Lower leg skin (tissue), 4 donors: ENCODE measurements around the gene KCNN3. TPM values are rescaled to one million over a fixed set of nuclear protein-coding genes. Genes with fewer than 3 reads are reported as not detected.

ENCODE experiments used
- DNase-seq, 2 donors: peaks; one replicate each; pipeline ENCODE4 v3.0.0-alpha.2; 2019; ENCODE audit warnings: low spot score in 2 of 2
- H3K4me3 ChIP-seq: fragments of 200-600 bp; sonication (generic); 2 replicates; pipeline ENCODE4 v1.5.1; 2017; ENCODE audit warnings: mild to moderate bottlenecking, low read depth; ENCODE audit not compliant: poor library complexity, severe bottlenecking
- POLR2A ChIP-seq, 2 donors: fragments of 450-650 bp; IDR thresholded peaks; one replicate each; pipeline ENCODE4 v1.6.1; 2016 to 2017; ENCODE audit warnings: antibody characterized with exemption in 2 of 2, mild to moderate bottlenecking in 1 of 2, moderate library complexity in 1 of 2
- WGBS, 2 donors: methylation state at CpG; one replicate each; pipeline ENCODE4 v1.1.5; 2018; 5-methylcytosine and 5-hydroxymethylcytosine counted together
- intact Hi-C: fragments of 100-400 bp; cut with DNase I; formaldehyde crosslinking; loops from one replicate; pipeline ENCODE4 v1.15.0; 2023; ENCODE audit warnings: low total_unique reads
- total RNA-seq, 4 donors: library from RNA; depleted of rRNA; stranded (reverse); fragments of >200 nt; gene quantifications; one replicate each; pipeline ENCODE4 v1.1.0, GENCODE V29; 2016
- TF ChIP-seq, protein P1 (sequence below), 3 donors: fragments of 450-650 bp; IDR thresholded peaks; one replicate each; pipeline ENCODE4 v1.5.1; 2016; ENCODE audit warnings: antibody characterized with exemption in 3 of 3, mild to moderate bottlenecking in 3 of 3, moderate library complexity in 2 of 3

The KCNN3 gene
- total RNA-seq, 4 donors from 2014 or later: 0.13 to 2.1 (median 0.36) TPM

DNA sequence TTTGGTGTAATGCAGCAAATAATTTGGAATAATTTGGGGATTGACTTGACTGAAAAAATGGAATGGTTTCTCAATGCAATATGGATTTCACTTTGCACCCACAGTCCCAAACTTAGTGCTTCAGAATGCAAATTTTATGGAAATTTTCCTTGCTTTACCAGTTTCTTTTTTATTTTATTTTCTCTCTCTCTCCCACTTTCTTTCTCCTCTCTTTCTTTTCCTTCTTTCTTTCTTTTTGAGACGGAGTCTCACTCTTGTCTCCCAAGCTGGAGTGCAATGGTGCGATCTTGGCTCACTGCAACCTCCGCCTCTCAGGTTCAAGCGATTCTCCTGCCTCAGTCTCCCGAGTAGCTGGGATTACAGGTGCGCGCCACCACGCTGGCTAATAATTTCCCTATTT lies 110.3 kb downstream of the KCNN3 start:
- DNase-seq: peak in 1 of 2 donors; percentile 17
- WGBS, 2 donors: 95 to 97% methylated on average over 8 of the region's 8 CpGs
- no peak overlapping the region for H3K4me3 ChIP-seq
- intact Hi-C loops: no loop called here
- no peak for TF ChIP-seq POLR2A (IDR thresholded peaks at IDR 0.05)

DNA sequence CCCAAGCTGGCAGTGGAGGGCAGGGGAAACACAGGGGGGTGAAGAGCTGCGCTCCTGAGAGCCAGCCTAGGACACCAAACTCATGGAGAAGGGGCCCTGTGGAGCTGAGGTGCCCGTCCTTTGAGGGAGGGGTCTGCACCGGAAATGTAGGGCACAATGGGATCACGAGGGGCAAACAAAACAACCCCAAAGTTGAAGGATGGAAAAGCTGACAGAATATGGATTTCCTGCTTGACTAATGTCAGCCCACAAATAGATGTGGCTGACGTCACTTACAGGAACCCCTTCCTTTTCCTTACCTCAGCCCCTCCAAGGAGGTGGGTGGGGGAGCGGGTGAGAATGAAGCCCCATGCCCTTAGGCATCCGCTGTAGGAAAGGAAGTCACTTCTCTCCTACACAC lies 110.9 kb downstream of the KCNN3 start:
- intact Hi-C loops: no loop called here
- WGBS, 2 donors: 68 to 76% methylated on average over 7 of the region's 7 CpGs

DNA sequence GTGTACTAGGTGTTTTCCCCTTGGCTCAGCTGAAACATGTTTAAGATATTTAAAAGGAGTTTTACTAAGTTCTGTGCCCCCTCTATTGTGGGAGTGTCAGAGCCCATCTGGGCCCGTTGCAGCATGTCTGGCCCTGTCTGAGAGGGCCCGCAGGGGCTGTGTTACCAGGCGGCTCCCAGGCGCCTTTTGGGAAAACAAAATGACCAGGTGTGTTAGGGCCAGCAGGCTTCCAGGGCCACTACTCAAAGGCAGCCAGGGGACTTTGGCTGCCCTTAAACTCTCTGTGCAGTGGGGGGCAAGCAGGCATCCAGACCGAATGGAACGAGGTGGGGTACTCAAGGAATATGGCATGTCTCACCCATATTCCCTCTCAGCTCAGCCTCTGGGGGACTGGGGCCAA lies 111.7 kb downstream of the KCNN3 start:
- no peak overlapping the region for H3K4me3 ChIP-seq
- DNase-seq: peak in 1 of 2 donors; percentile 17
- 79 to 86% methylated on average over 6 of the region's 6 CpGs for WGBS, 2 donors
- TF ChIP-seq, protein P1, sequence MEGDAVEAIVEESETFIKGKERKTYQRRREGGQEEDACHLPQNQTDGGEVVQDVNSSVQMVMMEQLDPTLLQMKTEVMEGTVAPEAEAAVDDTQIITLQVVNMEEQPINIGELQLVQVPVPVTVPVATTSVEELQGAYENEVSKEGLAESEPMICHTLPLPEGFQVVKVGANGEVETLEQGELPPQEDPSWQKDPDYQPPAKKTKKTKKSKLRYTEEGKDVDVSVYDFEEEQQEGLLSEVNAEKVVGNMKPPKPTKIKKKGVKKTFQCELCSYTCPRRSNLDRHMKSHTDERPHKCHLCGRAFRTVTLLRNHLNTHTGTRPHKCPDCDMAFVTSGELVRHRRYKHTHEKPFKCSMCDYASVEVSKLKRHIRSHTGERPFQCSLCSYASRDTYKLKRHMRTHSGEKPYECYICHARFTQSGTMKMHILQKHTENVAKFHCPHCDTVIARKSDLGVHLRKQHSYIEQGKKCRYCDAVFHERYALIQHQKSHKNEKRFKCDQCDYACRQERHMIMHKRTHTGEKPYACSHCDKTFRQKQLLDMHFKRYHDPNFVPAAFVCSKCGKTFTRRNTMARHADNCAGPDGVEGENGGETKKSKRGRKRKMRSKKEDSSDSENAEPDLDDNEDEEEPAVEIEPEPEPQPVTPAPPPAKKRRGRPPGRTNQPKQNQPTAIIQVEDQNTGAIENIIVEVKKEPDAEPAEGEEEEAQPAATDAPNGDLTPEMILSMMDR (IDR thresholded peaks at IDR 0.05): no peak
- no peak for TF ChIP-seq POLR2A (IDR thresholded peaks at IDR 0.05)
- intact Hi-C loops: no loop called here

More for the DNA sequence above, 110.9 kb downstream of the KCNN3 start:
- peak in 1 of 2 donors; percentile 69 for DNase-seq
- no peak for TF ChIP-seq POLR2A (IDR thresholded peaks at IDR 0.05)
- TF ChIP-seq, protein P1 (IDR thresholded peaks at IDR 0.05): no peak
- no peak overlapping the region for H3K4me3 ChIP-seq

DNA sequence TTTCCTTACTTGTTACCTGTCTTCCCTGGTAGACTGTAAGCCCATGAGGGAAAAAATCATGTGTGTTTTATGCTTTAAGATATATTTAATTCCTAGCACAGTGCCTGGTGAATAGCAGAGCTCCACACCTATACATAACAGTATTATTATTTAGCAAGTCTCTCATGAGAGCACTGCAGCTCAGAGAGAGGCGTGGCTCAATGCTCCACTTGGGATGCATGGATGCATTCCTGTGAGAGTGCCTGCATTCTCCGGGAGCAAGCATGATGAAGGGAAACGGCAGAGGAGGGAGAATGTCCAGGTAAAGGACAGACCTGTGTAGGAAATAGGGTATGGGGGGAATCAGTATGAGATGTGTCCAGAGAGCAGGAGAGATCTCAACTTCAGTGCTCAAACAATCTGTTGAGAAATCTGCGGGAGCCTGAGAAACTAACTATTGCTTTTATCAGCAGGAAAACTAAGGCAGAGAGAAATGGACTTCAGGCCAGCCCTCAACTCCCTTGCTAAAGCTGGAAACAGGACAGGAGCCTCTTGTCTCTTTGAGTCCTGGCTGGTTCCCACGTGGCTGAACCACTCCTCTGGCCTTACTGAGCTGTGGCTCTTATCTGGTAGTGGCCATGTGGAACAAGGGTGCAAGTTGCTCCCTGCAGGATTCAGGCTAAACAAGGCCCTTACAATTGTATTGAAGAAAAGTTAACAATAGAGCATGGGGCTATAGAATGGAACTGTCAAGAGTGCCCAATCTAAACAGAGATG lies 113.1 kb downstream of the KCNN3 start:
- WGBS, 2 donors: 81 to 86% methylated on average over 5 of the region's 5 CpGs
- peak in 1 of 2 donors; percentile 18 for DNase-seq
- TF ChIP-seq POLR2A (IDR thresholded peaks at IDR 0.05): no peak
- TF ChIP-seq, protein P1 (IDR thresholded peaks at IDR 0.05): no peak
- intact Hi-C loops: no loop called here
- no peak overlapping the region for H3K4me3 ChIP-seq

DNA sequence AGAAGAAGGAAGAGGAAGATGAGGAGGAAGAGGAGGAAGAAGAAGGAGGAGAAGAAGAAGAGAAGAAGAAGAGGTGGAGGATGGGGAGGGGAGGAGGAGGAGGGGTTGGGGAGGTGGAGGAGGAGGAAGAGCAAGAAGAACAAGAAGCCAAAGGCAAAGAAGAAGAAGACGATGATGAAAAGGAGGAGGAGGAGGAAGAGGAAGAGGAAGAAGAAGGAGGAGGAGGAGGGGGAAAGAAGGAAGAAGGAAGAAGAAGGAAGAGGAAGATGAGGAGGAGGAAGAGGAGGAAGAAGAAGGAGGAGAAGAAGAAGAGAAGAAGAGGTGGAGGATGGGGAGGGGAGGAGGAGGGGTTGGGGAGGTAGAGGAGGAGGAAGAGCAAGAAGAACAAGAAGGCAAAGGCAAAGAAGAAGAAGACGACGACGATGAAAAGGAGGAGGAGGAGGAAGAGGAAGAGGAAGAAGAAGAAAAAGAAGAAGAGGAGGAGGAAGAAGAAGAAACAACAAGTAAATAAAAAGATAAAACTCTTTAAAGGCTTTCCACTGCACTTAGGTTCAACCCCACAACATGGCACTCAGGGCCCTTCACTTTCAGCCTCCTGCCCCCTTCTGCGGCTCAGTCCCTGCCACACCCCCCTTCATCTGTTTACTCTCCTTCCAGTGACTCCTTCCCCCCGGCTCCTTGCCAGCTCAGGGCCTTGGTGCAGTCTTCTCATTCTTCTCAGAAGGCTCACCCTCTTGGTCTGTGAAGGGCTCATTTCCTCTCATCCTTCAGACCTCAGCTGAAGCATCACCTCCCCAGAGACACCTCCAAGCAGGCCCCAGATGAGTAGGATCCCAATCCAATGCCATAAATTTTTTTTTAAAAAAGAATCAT lies 114.0 kb downstream of the KCNN3 start:
- DNase-seq: peak in 1 of 2 donors; percentile 54
- TF ChIP-seq, protein P1 (IDR thresholded peaks at IDR 0.05): no peak
- no peak for TF ChIP-seq POLR2A (IDR thresholded peaks at IDR 0.05)
- intact Hi-C loops: no loop called here
- H3K4me3 ChIP-seq: no peak overlapping the region
- WGBS, 2 donors: 84% methylated on average over 6 of the region's 6 CpGs

DNA sequence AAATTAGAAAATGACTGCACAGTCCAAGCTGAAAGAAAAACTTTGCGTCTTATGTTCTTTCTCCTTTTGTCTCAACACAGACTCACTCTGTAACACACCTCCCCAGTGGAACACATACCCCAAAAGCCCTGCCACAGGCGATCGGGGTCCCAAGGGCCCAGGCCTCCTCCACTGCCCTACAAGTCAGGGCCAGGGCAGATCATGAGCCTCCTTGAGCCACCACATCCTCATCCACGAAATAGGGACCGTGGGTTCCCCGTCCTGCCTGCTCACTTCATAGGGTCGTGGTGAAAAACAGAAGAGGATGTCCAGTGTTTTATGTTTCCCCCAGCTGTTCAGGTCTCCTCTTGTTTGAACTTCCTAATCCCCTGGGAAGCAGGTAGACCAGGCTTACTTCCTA lies 116.7 kb downstream of the KCNN3 start:
- peak in 1 of 2 donors; percentile 56 for DNase-seq
- WGBS, 2 donors: 84 to 94% methylated on average over 7 of the region's 7 CpGs
- TF ChIP-seq POLR2A (IDR thresholded peaks at IDR 0.05): no peak
- TF ChIP-seq, protein P1 (IDR thresholded peaks at IDR 0.05): no peak
- H3K4me3 ChIP-seq: no peak overlapping the region
- intact Hi-C loops: no loop called here
